Measurements from ENCODE around the gene ADGRL1.

- no peak for TF ChIP-seq YY1 (IDR thresholded peaks at IDR 0.05; ENCODE audit: insufficient read depth, insufficient read length)
- no peak for TF ChIP-seq SUZ12 (IDR thresholded peaks at IDR 0.05; ENCODE audit: extremely low read depth, insufficient read depth, insufficient read length)
Observed at GRCh38 chr19:14156971-14157717, 48.8 kb downstream of the ADGRL1 start.

Data from NT2/D1 (cell line).